ENCODE data around the gene ADM5. TPM values are rescaled to one million over a fixed set of nuclear protein-coding genes. Genes with fewer than 3 reads are reported as not detected.
A peak's percentile ranks its signal among the peaks of the same experiment; 100 is the strongest.

ADM5 gene
- total RNA-seq, 6 experiments from 2014 or later = 0.19 to 0.70 (median 0.51) TPM

DNA sequence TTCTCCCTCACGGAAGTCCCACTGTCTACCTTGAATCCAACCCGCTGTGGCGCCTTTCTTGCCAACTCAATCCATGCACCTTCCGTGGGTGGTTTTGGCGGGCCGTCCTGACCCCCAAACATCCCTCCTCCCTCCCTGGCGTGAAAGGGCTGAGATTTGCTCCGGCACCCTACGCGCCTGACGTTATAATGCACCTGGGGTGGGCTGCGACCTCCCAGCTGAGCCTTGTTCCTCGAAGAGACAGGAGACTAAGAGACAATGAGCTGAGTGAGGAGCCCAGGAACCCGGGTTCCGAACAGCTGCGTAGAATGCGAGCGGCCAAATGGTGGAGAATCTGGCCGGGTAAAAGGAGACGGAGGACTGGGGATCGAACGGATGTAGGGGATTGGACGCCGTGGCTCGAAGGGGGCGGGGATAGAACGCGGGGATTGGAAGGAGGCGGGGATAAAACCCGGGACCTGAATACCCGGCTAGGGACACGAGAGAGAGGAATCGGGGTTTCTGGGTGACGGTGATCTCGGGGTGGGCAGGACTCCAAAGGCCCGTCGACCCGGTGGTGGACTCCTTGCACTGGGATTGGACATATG, 1.4 kb downstream of the ADM5 start, which contains the start of gene CPT1C:
TSS of gene CPT1C (plus strand) at position 461 of the 587 bp plus-strand sequence. CDS start 1,137 bp downstream, outside the sequence.
- peak; percentile 63 to 79 (median 68) for ATAC-seq
- H3K36me3 ChIP-seq = peaks cover 0 to 5% (median 1%) of the 10 kb centered on the region in 4 donors
- H3K27ac ChIP-seq = peak within 1 kb of the TSS in 2 of 3 donors; percentile 21 to 54
- H3K4me1 ChIP-seq = peaks cover 0 to 17% (median 2%) of the 10 kb centered on the region in 4 donors
- intact Hi-C loops (cut with DNase I) = no loop called here
- TF ChIP-seq CTCF (IDR thresholded peaks at IDR 0.05) = no peak
- no peak for TF ChIP-seq POLR2A (IDR thresholded peaks at IDR 0.05)
- H3K27me3 ChIP-seq = no peaks in the 10 kb centered on the region
- no peaks in the 10 kb centered on the region for H3K9me3 ChIP-seq
- peak within 1 kb of the TSS; percentile 23 to 39 (median 24) for H3K4me3 ChIP-seq
- peak in 2 of 3 donors; percentile 69 to 72 for DNase-seq
- WGBS (ENCODE audit: insufficient coverage, low coverage, low lambda C conversion rate, missing lambda C conversion rate) = 4% methylated on average over 33 of the region's 38 CpGs

DNA sequence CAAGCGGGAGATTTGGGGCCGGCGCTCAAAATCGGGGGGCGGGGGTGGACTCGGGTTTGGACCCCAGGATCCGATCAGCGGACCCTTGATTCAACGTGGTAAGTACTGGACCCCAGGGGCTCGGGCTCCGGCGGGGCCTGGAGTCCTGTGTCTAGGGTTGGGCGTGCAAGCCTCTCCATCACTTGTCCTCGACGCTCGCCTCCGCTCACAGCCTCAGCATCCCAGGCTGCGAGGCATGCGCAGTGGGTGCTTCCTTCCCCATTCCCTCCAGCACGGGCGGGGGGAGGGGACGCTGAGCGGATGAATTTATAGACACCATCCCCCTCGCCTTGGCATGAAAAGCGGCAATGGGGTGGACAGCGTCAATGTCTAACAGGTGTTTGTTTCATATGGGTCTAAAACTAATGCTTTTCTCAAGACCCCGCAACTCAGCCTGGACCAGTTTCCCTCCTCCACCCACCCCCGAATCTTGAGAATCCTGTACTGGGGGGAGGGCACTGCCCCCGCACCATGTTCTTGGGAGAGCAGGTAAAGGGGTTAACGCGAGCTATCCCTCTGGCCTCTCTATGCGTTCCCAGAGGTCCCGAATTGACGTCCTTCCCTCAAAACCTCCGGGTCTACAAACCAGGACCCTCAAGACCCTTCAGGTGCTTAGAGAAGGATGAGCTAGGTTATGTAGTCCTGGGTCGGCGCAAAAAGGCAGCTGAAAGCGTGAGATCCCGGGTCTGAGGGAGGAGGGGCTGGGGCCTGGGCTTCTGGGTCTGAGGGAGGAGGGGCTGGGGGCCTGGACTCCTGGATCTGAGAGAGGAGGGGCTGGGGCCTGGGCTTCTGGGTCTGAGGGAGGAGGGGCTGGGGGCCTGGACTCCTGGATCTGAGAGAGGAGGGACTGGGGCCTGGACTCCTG, 2.1 kb downstream of the ADM5 start:
- Histone ChIP-seq H3K9me3 (no peaks in the 10 kb centered on the region), H3K27ac (no peak overlapping the region), H3K27me3 (no peaks in the 10 kb centered on the region), H3K36me3 (no peaks in the 10 kb centered on the region), H3K4me3 (peak overlapping the region; percentile 23 to 39 (median 24)), H3K4me1 (peaks cover 0 to 17% (median 2%) of the 10 kb centered on the region in 4 donors)
- intact Hi-C loops (cut with DNase I) = no loop called here
- DNase-seq (no peak), ATAC-seq (peak; percentile 9 to 25 (median 18))
- WGBS (ENCODE audit: insufficient coverage, low coverage, low lambda C conversion rate, missing lambda C conversion rate) = 22% methylated on average over 20 of the region's 39 CpGs
- TF ChIP-seq POLR2A (IDR thresholded peaks at IDR 0.05) = no peak
- TF ChIP-seq CTCF (IDR thresholded peaks at IDR 0.05) = no peak

DNA sequence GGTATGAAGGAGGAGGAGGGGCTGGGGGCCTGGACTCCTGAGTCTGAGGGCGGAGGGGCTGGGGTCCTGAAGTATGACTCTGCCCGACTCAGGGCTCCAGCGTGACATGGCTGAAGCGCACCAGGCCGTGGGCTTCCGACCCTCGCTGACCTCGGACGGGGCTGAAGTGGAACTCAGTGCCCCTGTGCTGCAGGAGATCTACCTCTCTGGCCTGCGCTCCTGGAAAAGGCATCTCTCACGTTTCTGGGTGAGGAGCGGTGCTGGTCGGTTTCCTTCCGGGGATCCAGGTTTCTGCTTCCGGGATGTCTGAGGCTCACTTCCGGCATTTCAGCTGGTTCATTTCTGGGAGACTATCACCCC, 2.7 kb downstream of the ADM5 start:
- no peaks in the 10 kb centered on the region for H3K9me3 ChIP-seq
- intact Hi-C loops (cut with DNase I) = no loop called here
- 91% methylated on average over 5 of the region's 16 CpGs for whole genome bisulfite sequencing (ENCODE audit: insufficient coverage, low coverage, low lambda C conversion rate, missing lambda C conversion rate)
- DNase-seq = no peak
- no peaks in the 10 kb centered on the region for H3K36me3 ChIP-seq
- H3K4me1 ChIP-seq = peaks cover 0 to 17% (median 2%) of the 10 kb centered on the region in 4 donors
- no peak overlapping the region for H3K27ac ChIP-seq
- TF ChIP-seq POLR2A (IDR thresholded peaks at IDR 0.05) = no peak
- TF ChIP-seq CTCF (IDR thresholded peaks at IDR 0.05) = no peak
- no peak for ATAC-seq
- no peak overlapping the region for H3K4me3 ChIP-seq
- no peaks in the 10 kb centered on the region for H3K27me3 ChIP-seq

- TF ChIP-seq CTCF (IDR thresholded peaks at IDR 0.05) (no peak), POLR2A (IDR thresholded peaks at IDR 0.05) (no peak)
Observed at GRCh38 chr19:49696115-49696514, 6.7 kb downstream of the ADM5 start.

More at GRCh38 chr19:49696115-49696514, 6.7 kb downstream of the ADM5 start:
- no peak for ATAC-seq
- Histone ChIP-seq H3K36me3 (no peaks in the 10 kb centered on the region), H3K27me3 (no peaks in the 10 kb centered on the region), H3K4me1 (peaks cover 0 to under 1% (median 0%) of the 10 kb centered on the region in 4 donors), H3K9me3 (no peaks in the 10 kb centered on the region), H3K4me3 (no peak overlapping the region), H3K27ac (no peak overlapping the region)
- WGBS (ENCODE audit: insufficient coverage, low coverage, low lambda C conversion rate, missing lambda C conversion rate) = 66% methylated on average over 4 of the region's 6 CpGs
- intact Hi-C loops (cut with DNase I) = no loop called here
- DNase-seq = no peak

Data from right lobe of liver (tissue), 6 donors.